ENCODE results near the gene KIF17. TPM values are rescaled to one million over a fixed set of nuclear protein-coding genes. Genes with fewer than 3 reads are reported as not detected.

Gene KIF17
- total RNA-seq, 1 experiment from 2014 or later = 5.1 TPM

DNA sequence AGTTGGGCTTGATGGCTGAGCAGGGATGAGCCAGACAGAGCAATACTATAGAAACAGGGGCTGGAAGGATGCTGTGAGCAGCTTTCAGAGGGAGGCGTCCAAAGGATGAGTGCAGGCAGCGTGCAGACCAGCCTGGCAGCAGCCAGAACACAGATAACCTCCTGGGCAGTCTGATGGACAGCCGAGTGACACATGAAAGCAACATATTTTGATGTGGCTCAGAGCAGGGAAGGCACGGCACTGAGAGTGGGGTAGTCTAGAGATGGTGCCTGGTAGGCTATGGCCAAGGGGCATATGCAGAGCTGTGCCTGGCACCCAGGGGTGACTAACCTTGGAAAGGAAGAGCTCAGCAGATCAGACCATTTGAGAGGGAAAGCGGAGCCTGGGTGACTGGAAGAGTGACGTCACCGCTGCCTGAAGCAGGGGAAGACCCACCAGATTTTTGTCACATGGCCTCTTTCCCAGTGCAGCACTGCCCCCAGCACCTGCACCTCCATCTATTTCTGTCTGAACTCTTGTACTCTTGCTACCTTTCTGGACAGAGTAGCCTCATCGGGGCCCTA is 80.9 kb downstream of the KIF17 start:
- no peaks in the 10 kb centered on the region for H3K79me2 ChIP-seq (ENCODE audit: insufficient read depth, low read length)
- H2BK15ac ChIP-seq (ENCODE audit: low read depth, low read length) = no peak overlapping the region
- no peak overlapping the region for H3K4ac ChIP-seq (ENCODE audit: low read depth, low read length)
- no peak overlapping the region; the same call in 1 of the 2 replicates for H3K14ac ChIP-seq (ENCODE audit: insufficient read depth, low read length)
- H3K9me3 ChIP-seq (ENCODE audit: control insufficient read depth, low read depth, low read length) = no peaks in the 10 kb centered on the region
- no peak overlapping the region for H3K56ac ChIP-seq (ENCODE audit: insufficient read length, low read depth, low read length)
- WGBS (ENCODE audit: extremely low coverage, insufficient read length, low lambda C conversion rate) = no CpG with 5 or more reads among the region's 8 CpGs
- H3K9ac ChIP-seq (ENCODE audit: extremely low read depth, insufficient read length, low read length) = no peak overlapping the region
- no peak overlapping the region for H4K8ac ChIP-seq (replicated peaks; ENCODE audit: insufficient read length, low read depth, low read length)
- H3K79me1 ChIP-seq (ENCODE audit: insufficient read depth, low read depth, low read length, poor library complexity, severe bottlenecking) = no peaks in the 10 kb centered on the region
- H3K27me3 ChIP-seq (ENCODE audit: insufficient read depth, low read length) = no peaks in the 10 kb centered on the region
- H2AK5ac ChIP-seq (ENCODE audit: insufficient read length, low read length) = no peak overlapping the region
- no peaks in the 10 kb centered on the region; the same call in 1 of the 2 replicates for H3K27me3 Mint-ChIP-seq (ENCODE audit: low read depth)
- H3K23me2 ChIP-seq (ENCODE audit: insufficient read length, low read depth, low read length, poor library complexity, severe bottlenecking) = peaks cover 9% of the 10 kb centered on the region
- TF ChIP-seq, protein P1, sequence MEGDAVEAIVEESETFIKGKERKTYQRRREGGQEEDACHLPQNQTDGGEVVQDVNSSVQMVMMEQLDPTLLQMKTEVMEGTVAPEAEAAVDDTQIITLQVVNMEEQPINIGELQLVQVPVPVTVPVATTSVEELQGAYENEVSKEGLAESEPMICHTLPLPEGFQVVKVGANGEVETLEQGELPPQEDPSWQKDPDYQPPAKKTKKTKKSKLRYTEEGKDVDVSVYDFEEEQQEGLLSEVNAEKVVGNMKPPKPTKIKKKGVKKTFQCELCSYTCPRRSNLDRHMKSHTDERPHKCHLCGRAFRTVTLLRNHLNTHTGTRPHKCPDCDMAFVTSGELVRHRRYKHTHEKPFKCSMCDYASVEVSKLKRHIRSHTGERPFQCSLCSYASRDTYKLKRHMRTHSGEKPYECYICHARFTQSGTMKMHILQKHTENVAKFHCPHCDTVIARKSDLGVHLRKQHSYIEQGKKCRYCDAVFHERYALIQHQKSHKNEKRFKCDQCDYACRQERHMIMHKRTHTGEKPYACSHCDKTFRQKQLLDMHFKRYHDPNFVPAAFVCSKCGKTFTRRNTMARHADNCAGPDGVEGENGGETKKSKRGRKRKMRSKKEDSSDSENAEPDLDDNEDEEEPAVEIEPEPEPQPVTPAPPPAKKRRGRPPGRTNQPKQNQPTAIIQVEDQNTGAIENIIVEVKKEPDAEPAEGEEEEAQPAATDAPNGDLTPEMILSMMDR (conservative IDR thresholded peaks at IDR 0.05) = no peak
- H4K5ac ChIP-seq (ENCODE audit: insufficient read length, low read depth, low read length) = no peak overlapping the region
- no peak overlapping the region for H2AFZ ChIP-seq (ENCODE audit: low read length)
- 0 out of 7 replicates have a peak overlapping the region, but pooled peaks of 1 of the 3 experiments have one; percentile 35 for H3K27ac Mint-ChIP-seq
- H3K4me2 ChIP-seq (ENCODE audit: insufficient read depth, insufficient read length, low read length) = no peak overlapping the region
- H4K91ac ChIP-seq (ENCODE audit: insufficient read length, low read depth, low read length) = no peak overlapping the region
- no peak overlapping the region; a peak in 1 of 5 replicates for H3K4me3 Mint-ChIP-seq
- H2BK120ac ChIP-seq (ENCODE audit: low read depth, low read length, poor library complexity, severe bottlenecking) = no peak overlapping the region
- H3T11ph ChIP-seq (ENCODE audit: low read length) = no peak overlapping the region
- no peak overlapping the region for H3K27ac ChIP-seq (ENCODE audit: insufficient read length, low read depth, low read length)
- no peaks in the 10 kb centered on the region for H3K4me1 ChIP-seq (ENCODE audit: insufficient read depth, low read length)
- no peak overlapping the region for H3K23ac ChIP-seq (ENCODE audit: insufficient read length, low read depth, low read length)
- peaks cover 0 to 11% (median 10%) of the 10 kb centered on the region in 3 experiments; a peak in 4 of 7 replicates for H3K36me3 Mint-ChIP-seq (ENCODE audit: insufficient read depth in 1 of 3, low read depth in 3 of 3)
- no peak overlapping the region for H2BK20ac ChIP-seq (ENCODE audit: low read depth, low read length, poor library complexity, severe bottlenecking)
- H2BK12ac ChIP-seq (ENCODE audit: insufficient read length, low read depth, low read length) = no peak overlapping the region
- DNase-seq = no peak
- H3K18ac ChIP-seq (ENCODE audit: insufficient read length, low read depth, low read length) = no peak overlapping the region
- no peak overlapping the region for H2BK5ac ChIP-seq (ENCODE audit: insufficient read length, low read length)
- H4K20me1 ChIP-seq (ENCODE audit: control insufficient read depth, insufficient read depth, insufficient read length) = no peaks in the 10 kb centered on the region
- H3K4me1 Mint-ChIP-seq = peaks cover 20 to 21% of the 10 kb centered on the region in 2 experiments
- H3K9me3 Mint-ChIP-seq = no peaks in the 10 kb centered on the region; a peak in 1 of 5 replicates

All from H9 (cell line).